Measurements from ENCODE around the gene SLIT3. TPM values are rescaled to one million over a fixed set of nuclear protein-coding genes. Genes with fewer than 3 reads are reported as not detected.
A peak's percentile ranks its signal among the peaks of the same experiment; 100 is the strongest.

The SLIT3 gene
- total RNA-seq, 6 donors from 2014 or later, result 10.8 to 57.3 (median 32.2) TPM

GRCh38 chr5:169160405-169160901, 140.5 kb downstream of the SLIT3 start:
- Histone ChIP-seq H3K36me3 (no peaks in the 10 kb centered on the region), H3K4me1 (no peaks in the 10 kb centered on the region), H3K4me3 (no peak overlapping the region), H3K27me3 (no peaks in the 10 kb centered on the region), H3K27ac (peak overlapping the region in 2 of 4 donors; percentile 7 to 21), H3K9me3 (peaks cover 4 to 21% (median 12%) of the 10 kb centered on the region in 4 donors)
- ATAC-seq (ENCODE audit: low FRiP score in 2 of 2) (peak in 1 of 2 donors; percentile 59), DNase-seq (no peak)
- TF ChIP-seq POLR2AphosphoS5 (IDR thresholded peaks at IDR 0.05) (no peak), POLR2A (IDR thresholded peaks at IDR 0.05) (no peak), EP300 (IDR thresholded peaks at IDR 0.05) (no peak), CTCF (IDR thresholded peaks at IDR 0.05) (no peak)
- 69 to 71% methylated on average over 6 of the region's 6 CpGs for WGBS, 2 donors

GRCh38 chr5:169158764-169159163, 142.2 kb downstream of the SLIT3 start:
- 93 to 95% methylated on average over 4 of the region's 4 CpGs for WGBS, 2 donors
- TF ChIP-seq EP300 (IDR thresholded peaks at IDR 0.05) (no peak), POLR2AphosphoS5 (IDR thresholded peaks at IDR 0.05) (no peak), CTCF (IDR thresholded peaks at IDR 0.05) (no peak), POLR2A (IDR thresholded peaks at IDR 0.05) (no peak)

GRCh38 chr5:169157064-169157463, 143.9 kb downstream of the SLIT3 start:
- no peaks in the 10 kb centered on the region for H3K27me3 ChIP-seq
- 85 to 90% methylated on average over 1 of the region's 1 CpG for WGBS, 2 donors
- no peaks in the 10 kb centered on the region for H3K36me3 ChIP-seq
- no peak for TF ChIP-seq CTCF (IDR thresholded peaks at IDR 0.05)
- TF ChIP-seq POLR2A (IDR thresholded peaks at IDR 0.05), result no peak
- no peak for TF ChIP-seq POLR2AphosphoS5 (IDR thresholded peaks at IDR 0.05)
- no peak for TF ChIP-seq EP300 (IDR thresholded peaks at IDR 0.05)
- peaks cover 4 to 21% (median 12%) of the 10 kb centered on the region in 4 donors for H3K9me3 ChIP-seq
- H3K27ac ChIP-seq, result no peak overlapping the region
- no peaks in the 10 kb centered on the region for H3K4me1 ChIP-seq
- H3K4me3 ChIP-seq, result no peak overlapping the region
- no peak for ATAC-seq (ENCODE audit: low FRiP score in 2 of 2)
- DNase-seq, result no peak

More at GRCh38 chr5:169158764-169159163, 142.2 kb downstream of the SLIT3 start:
- H3K4me1 ChIP-seq, result no peaks in the 10 kb centered on the region
- H3K9me3 ChIP-seq, result peaks cover 4 to 21% (median 12%) of the 10 kb centered on the region in 4 donors
- no peaks in the 10 kb centered on the region for H3K27me3 ChIP-seq
- H3K4me3 ChIP-seq, result no peak overlapping the region
- no peak for DNase-seq
- ATAC-seq (ENCODE audit: low FRiP score in 2 of 2), result no peak
- H3K27ac ChIP-seq, result no peak overlapping the region
- H3K36me3 ChIP-seq, result no peaks in the 10 kb centered on the region

- no peak overlapping the region for H3K4me3 ChIP-seq
- 67 to 86% methylated on average over 2 of the region's 2 CpGs for WGBS, 2 donors
- peaks cover 4 to 21% (median 12%) of the 10 kb centered on the region in 4 donors for H3K9me3 ChIP-seq
- no peaks in the 10 kb centered on the region for H3K36me3 ChIP-seq
- H3K4me1 ChIP-seq, result no peaks in the 10 kb centered on the region
- no peak for TF ChIP-seq POLR2AphosphoS5 (IDR thresholded peaks at IDR 0.05)
- TF ChIP-seq CTCF (IDR thresholded peaks at IDR 0.05), result no peak
- TF ChIP-seq EP300 (IDR thresholded peaks at IDR 0.05), result no peak
- no peak for TF ChIP-seq POLR2A (IDR thresholded peaks at IDR 0.05)
- no peak overlapping the region for H3K27ac ChIP-seq
- no peak for DNase-seq
- H3K27me3 ChIP-seq, result no peaks in the 10 kb centered on the region
- ATAC-seq (ENCODE audit: low FRiP score in 2 of 2), result no peak
Observed at GRCh38 chr5:169154679-169155078, 146.3 kb downstream of the SLIT3 start.

- H3K27ac ChIP-seq, result no peak overlapping the region
- DNase-seq, result no peak
- peaks cover 0 to 9% (median 2%) of the 10 kb centered on the region in 4 donors for H3K9me3 ChIP-seq
- H3K36me3 ChIP-seq, result no peaks in the 10 kb centered on the region
- WGBS, 2 donors, result 46 to 48% methylated on average over 2 of the region's 2 CpGs
- H3K27me3 ChIP-seq, result no peaks in the 10 kb centered on the region
- TF ChIP-seq POLR2AphosphoS5 (IDR thresholded peaks at IDR 0.05) (no peak), CTCF (IDR thresholded peaks at IDR 0.05) (no peak), EP300 (IDR thresholded peaks at IDR 0.05) (no peak), POLR2A (IDR thresholded peaks at IDR 0.05) (no peak)
- H3K4me1 ChIP-seq, result no peaks in the 10 kb centered on the region
- peak in 1 of 2 donors; percentile 49 for ATAC-seq (ENCODE audit: low FRiP score in 2 of 2)
- no peak overlapping the region for H3K4me3 ChIP-seq
Observed at GRCh38 chr5:169153405-169153804, 147.5 kb downstream of the SLIT3 start.
